HG03457 (cell line): ENCODE measurements around the gene FCHO1.
A peak's percentile ranks its signal among the peaks of the same experiment; 100 is the strongest.

Experiments
- ATAC-seq: cut with Tn5 transposase; IDR thresholded peaks from one replicate; pipeline ENCODE4 v1.9.1; 2021; ENCODE audit warnings: moderate number of reproducible peaks; ENCODE audit not compliant: unreplicated experiment

Gene FCHO1

GRCh38 chr19:17734146-17734545, 17.1 kb upstream of the FCHO1 start:
- no peak for ATAC-seq

- no peak for ATAC-seq
These were observed 15.9 kb upstream of the FCHO1 start for GRCh38 chr19:17735410-17735809.

GRCh38 chr19:17737690-17738153, 13.6 kb upstream of the FCHO1 start:
- no peak for ATAC-seq

GRCh38 chr19:17739121-17739875, 12.0 kb upstream of the FCHO1 start:
- no peak for ATAC-seq

- ATAC-seq = no peak
These were observed 9.8 kb upstream of the FCHO1 start for GRCh38 chr19:17741456-17741855.

- ATAC-seq = no peak
These were observed 7.2 kb upstream of the FCHO1 start for GRCh38 chr19:17743874-17744580.

GRCh38 chr19:17747205-17748098, 3.8 kb upstream of the FCHO1 start:
- ATAC-seq = peak; percentile 45

GRCh38 chr19:17748884-17749638, 2.2 kb upstream of the FCHO1 start:
- no peak for ATAC-seq

- no peak for ATAC-seq
These were observed 1.4 kb upstream of the FCHO1 start for GRCh38 chr19:17749912-17750317.

- no peak for ATAC-seq
These were observed 616 bp downstream of the FCHO1 start for GRCh38 chr19:17751912-17752273.

GRCh38 chr19:17752865-17753639, 1.8 kb downstream of the FCHO1 start:
- ATAC-seq = no peak

- ATAC-seq = no peak
These were observed 2.7 kb downstream of the FCHO1 start for GRCh38 chr19:17753976-17754375.

- no peak for ATAC-seq
These were observed 3.6 kb downstream of the FCHO1 start for GRCh38 chr19:17754634-17755442.

- no peak for ATAC-seq
These were observed 4.2 kb downstream of the FCHO1 start for GRCh38 chr19:17755443-17755890.

GRCh38 chr19:17755977-17756670, 4.8 kb downstream of the FCHO1 start:
- no peak for ATAC-seq

- ATAC-seq = no peak
These were observed 5.8 kb downstream of the FCHO1 start for GRCh38 chr19:17757125-17757524.

- no peak for ATAC-seq
These were observed 7.2 kb downstream of the FCHO1 start for GRCh38 chr19:17758515-17758914.

- no peak for ATAC-seq
These were observed 9.9 kb downstream of the FCHO1 start for GRCh38 chr19:17761148-17761547.
